ENCODE measurements around the gene OLR1. TPM values are rescaled to one million over a fixed set of nuclear protein-coding genes. Genes with fewer than 3 reads are reported as not detected.

Gene OLR1
- total RNA-seq, 2 donors from 2014 or later, result 1.2 to 2.1 TPM

- Histone ChIP-seq H3K4me3 (no peak overlapping the region), H3K4me1 (replicated peaks) (no peaks in the 10 kb centered on the region), H3K9me3 (no peaks in the 10 kb centered on the region), H3K27ac (no peak overlapping the region), H3K27me3 (replicated peaks; ENCODE audit: insufficient read depth) (no peaks in the 10 kb centered on the region), H3K36me3 (no peaks in the 10 kb centered on the region)
- no peak for TF ChIP-seq CTCF (IDR thresholded peaks at IDR 0.05)
- TF ChIP-seq POLR2A (IDR thresholded peaks at IDR 0.05), result no peak
- no peak for TF ChIP-seq POLR2AphosphoS5 (IDR thresholded peaks at IDR 0.05)
- intact Hi-C loops (cut with DNase I), result no loop called here
- WGBS, result 84% methylated on average over 4 of the region's 4 CpGs
- DNase-seq (ENCODE audit: low spot score), result no peak
Measured at GRCh38 chr12:10122689-10123088, 49.2 kb downstream of the OLR1 start.

- no peak for DNase-seq (ENCODE audit: low spot score)
- WGBS, result 47% methylated on average over 7 of the region's 7 CpGs
- TF ChIP-seq POLR2AphosphoS5 (IDR thresholded peaks at IDR 0.05) (no peak), CTCF (IDR thresholded peaks at IDR 0.05) (no peak), POLR2A (IDR thresholded peaks at IDR 0.05) (no peak)
- Histone ChIP-seq H3K27me3 (replicated peaks; ENCODE audit: insufficient read depth) (no peaks in the 10 kb centered on the region), H3K27ac (no peak overlapping the region), H3K4me3 (no peak overlapping the region), H3K36me3 (no peaks in the 10 kb centered on the region), H3K4me1 (replicated peaks) (no peaks in the 10 kb centered on the region), H3K9me3 (no peaks in the 10 kb centered on the region)
- intact Hi-C loops (cut with DNase I), result no loop called here
Measured at GRCh38 chr12:10121278-10121677, 50.7 kb downstream of the OLR1 start.

- 92% methylated on average over 3 of the region's 3 CpGs for WGBS
- Histone ChIP-seq H3K36me3 (no peaks in the 10 kb centered on the region), H3K4me1 (replicated peaks) (no peaks in the 10 kb centered on the region), H3K9me3 (no peaks in the 10 kb centered on the region), H3K4me3 (no peak overlapping the region), H3K27me3 (replicated peaks; ENCODE audit: insufficient read depth) (no peaks in the 10 kb centered on the region), H3K27ac (no peak overlapping the region)
- TF ChIP-seq CTCF (IDR thresholded peaks at IDR 0.05) (no peak), POLR2AphosphoS5 (IDR thresholded peaks at IDR 0.05) (no peak), POLR2A (IDR thresholded peaks at IDR 0.05) (no peak)
- intact Hi-C loops (cut with DNase I), result no loop called here
- no peak for DNase-seq (ENCODE audit: low spot score)
Measured at GRCh38 chr12:10119066-10119465, 52.9 kb downstream of the OLR1 start.

GRCh38 chr12:10115890-10116289, 56.0 kb downstream of the OLR1 start:
- H3K4me3 ChIP-seq, result no peak overlapping the region
- no peak for DNase-seq (ENCODE audit: low spot score)
- no peak overlapping the region for H3K27ac ChIP-seq
- H3K36me3 ChIP-seq, result no peaks in the 10 kb centered on the region
- TF ChIP-seq POLR2AphosphoS5 (IDR thresholded peaks at IDR 0.05) (no peak), CTCF (IDR thresholded peaks at IDR 0.05) (no peak), POLR2A (IDR thresholded peaks at IDR 0.05) (no peak)
- intact Hi-C loops (cut with DNase I), result no loop called here
- no peaks in the 10 kb centered on the region for H3K27me3 ChIP-seq (replicated peaks; ENCODE audit: insufficient read depth)
- 73% methylated on average over 7 of the region's 7 CpGs for WGBS
- no peaks in the 10 kb centered on the region for H3K9me3 ChIP-seq
- no peaks in the 10 kb centered on the region for H3K4me1 ChIP-seq (replicated peaks)

- Histone ChIP-seq H3K4me1 (replicated peaks) (no peaks in the 10 kb centered on the region), H3K9me3 (no peaks in the 10 kb centered on the region), H3K27me3 (replicated peaks; ENCODE audit: insufficient read depth) (no peaks in the 10 kb centered on the region), H3K36me3 (no peaks in the 10 kb centered on the region), H3K27ac (no peak overlapping the region), H3K4me3 (no peak overlapping the region)
- DNase-seq (ENCODE audit: low spot score), result no peak
- TF ChIP-seq POLR2A (IDR thresholded peaks at IDR 0.05), result no peak
- TF ChIP-seq POLR2AphosphoS5 (IDR thresholded peaks at IDR 0.05), result no peak
- TF ChIP-seq CTCF (IDR thresholded peaks at IDR 0.05), result no peak
- 87% methylated on average over 15 of the region's 15 CpGs for WGBS
- intact Hi-C loops (cut with DNase I), result no loop called here
Measured at GRCh38 chr12:10115311-10115710, 56.6 kb downstream of the OLR1 start.

Measured in prostate gland (tissue), 2 donors.